KMS-11 (cell line): Measurements from ENCODE around the gene CPNE5.

ENCODE experiments used
- H2AFZ ChIP-seq: fragments of 200-600 bp; sonication (generic); 2 replicates; pipeline ENCODE4 v1.6.1; 2016; ENCODE audit warnings: antibody characterized with exemption, mixed run types, low read depth
- H3K27ac ChIP-seq: fragments of 200-600 bp; sonication (generic); 2 replicates; pipeline ENCODE4 v1.6.1; 2016; ENCODE audit warnings: mild to moderate bottlenecking, mixed run types
- H3K27me3 ChIP-seq: fragments of 200-600 bp; sonication (generic); 2 replicates; pipeline ENCODE4 v1.6.1; 2017; ENCODE audit warnings: mild to moderate bottlenecking, low read depth, mixed run types, moderate library complexity; ENCODE audit not compliant: insufficient read depth
- H3K36me3 ChIP-seq: fragments of 200-600 bp; sonication (generic); 2 replicates; pipeline ENCODE4 v1.6.1; 2017; ENCODE audit warnings: mild to moderate bottlenecking, mixed run types; ENCODE audit not compliant: insufficient read depth
- H3K4me1 ChIP-seq: fragments of 200-600 bp; sonication (generic); 2 replicates; pipeline ENCODE4 v1.6.1; 2016; ENCODE audit warnings: mild to moderate bottlenecking, low read depth, mixed run types; ENCODE audit not compliant: poor library complexity, severe bottlenecking
- H3K4me2 ChIP-seq: fragments of 200-600 bp; sonication (generic); 2 replicates; pipeline ENCODE4 v1.7.0; 2016; ENCODE audit warnings: mild to moderate bottlenecking, mixed run types
- H3K4me3 ChIP-seq: fragments of 200-600 bp; sonication (generic); IDR thresholded peaks from 2 replicates; pipeline ENCODE4 v1.6.1; 2017; ENCODE audit warnings: low read depth, low read length, mixed read lengths; ENCODE audit not compliant: insufficient read depth
- H3K79me2 ChIP-seq: fragments of 200-600 bp; sonication (generic); 2 replicates; pipeline ENCODE4 v1.6.1; 2016; ENCODE audit warnings: low read depth, mixed run types; ENCODE audit not compliant: insufficient read depth
- H3K9ac ChIP-seq: fragments of 200-600 bp; sonication (generic); 2 replicates; pipeline ENCODE4 v1.6.1; 2016; ENCODE audit warnings: mild to moderate bottlenecking, mixed run types
- H4K20me1 ChIP-seq: fragments of 200-600 bp; sonication (generic); 2 replicates; pipeline ENCODE4 v1.6.1; 2016; ENCODE audit warnings: mild to moderate bottlenecking, mixed run types; ENCODE audit not compliant: insufficient read depth
- TF ChIP-seq, protein P1 (sequence below): fragments of 200-600 bp; sonication (generic); conservative IDR thresholded peaks from 2 replicates; pipeline ENCODE4 v1.6.1; 2017; ENCODE audit warnings: low read depth, mild to moderate bottlenecking, antibody characterized with exemption, low read length, moderate library complexity, mixed read lengths

CPNE5 gene

DNA sequence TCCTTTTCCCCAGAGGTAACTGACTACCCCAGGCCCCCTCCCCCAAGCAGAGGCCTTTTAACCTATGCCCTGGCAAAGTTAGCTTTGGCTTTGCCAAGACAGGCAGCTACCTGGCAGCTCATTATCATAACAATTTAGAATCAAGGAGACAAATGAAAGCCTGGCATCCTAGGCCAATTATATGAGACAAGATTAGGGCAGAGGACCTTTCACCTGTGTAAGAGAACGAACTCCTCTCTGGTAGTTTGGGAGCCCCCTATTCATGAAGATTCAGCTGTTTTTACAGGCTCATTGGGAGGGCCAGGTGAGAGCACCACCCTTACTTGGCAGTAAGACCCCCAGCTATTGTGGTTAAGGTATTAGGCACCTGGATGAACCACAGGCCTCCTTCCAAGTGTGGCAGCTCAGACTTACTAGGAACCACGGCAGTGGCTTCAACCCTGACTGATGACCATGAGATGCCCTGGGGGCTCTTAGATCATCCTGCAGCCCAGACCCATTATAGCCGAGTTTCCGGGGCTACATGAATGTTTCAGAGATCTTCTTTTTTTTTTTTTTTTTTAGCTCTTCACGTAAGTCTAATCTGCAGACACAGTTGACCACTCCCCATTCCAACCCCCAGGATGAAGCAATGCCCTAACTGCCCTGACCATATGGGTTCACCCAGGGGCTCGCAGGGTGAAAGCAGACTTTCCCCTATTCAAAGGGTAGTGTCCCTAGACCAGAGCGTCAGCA is 85.4 kb downstream of the CPNE5 start:
- Histone ChIP-seq H3K4me1 (peaks cover 40% of the 10 kb centered on the region), H3K27ac (no peak overlapping the region), H4K20me1 (no peaks in the 10 kb centered on the region), H3K4me2 (peak overlapping the region; percentile 89; the same call in 1 of the 2 replicates), H3K27me3 (no peaks in the 10 kb centered on the region), H3K79me2 (no peaks in the 10 kb centered on the region), H3K36me3 (no peaks in the 10 kb centered on the region), H3K9ac (no peak overlapping the region), H2AFZ (peak overlapping the region; percentile 51), H3K4me3 (no peak overlapping the region)
- TF ChIP-seq, protein P1, sequence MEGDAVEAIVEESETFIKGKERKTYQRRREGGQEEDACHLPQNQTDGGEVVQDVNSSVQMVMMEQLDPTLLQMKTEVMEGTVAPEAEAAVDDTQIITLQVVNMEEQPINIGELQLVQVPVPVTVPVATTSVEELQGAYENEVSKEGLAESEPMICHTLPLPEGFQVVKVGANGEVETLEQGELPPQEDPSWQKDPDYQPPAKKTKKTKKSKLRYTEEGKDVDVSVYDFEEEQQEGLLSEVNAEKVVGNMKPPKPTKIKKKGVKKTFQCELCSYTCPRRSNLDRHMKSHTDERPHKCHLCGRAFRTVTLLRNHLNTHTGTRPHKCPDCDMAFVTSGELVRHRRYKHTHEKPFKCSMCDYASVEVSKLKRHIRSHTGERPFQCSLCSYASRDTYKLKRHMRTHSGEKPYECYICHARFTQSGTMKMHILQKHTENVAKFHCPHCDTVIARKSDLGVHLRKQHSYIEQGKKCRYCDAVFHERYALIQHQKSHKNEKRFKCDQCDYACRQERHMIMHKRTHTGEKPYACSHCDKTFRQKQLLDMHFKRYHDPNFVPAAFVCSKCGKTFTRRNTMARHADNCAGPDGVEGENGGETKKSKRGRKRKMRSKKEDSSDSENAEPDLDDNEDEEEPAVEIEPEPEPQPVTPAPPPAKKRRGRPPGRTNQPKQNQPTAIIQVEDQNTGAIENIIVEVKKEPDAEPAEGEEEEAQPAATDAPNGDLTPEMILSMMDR = no peak

DNA sequence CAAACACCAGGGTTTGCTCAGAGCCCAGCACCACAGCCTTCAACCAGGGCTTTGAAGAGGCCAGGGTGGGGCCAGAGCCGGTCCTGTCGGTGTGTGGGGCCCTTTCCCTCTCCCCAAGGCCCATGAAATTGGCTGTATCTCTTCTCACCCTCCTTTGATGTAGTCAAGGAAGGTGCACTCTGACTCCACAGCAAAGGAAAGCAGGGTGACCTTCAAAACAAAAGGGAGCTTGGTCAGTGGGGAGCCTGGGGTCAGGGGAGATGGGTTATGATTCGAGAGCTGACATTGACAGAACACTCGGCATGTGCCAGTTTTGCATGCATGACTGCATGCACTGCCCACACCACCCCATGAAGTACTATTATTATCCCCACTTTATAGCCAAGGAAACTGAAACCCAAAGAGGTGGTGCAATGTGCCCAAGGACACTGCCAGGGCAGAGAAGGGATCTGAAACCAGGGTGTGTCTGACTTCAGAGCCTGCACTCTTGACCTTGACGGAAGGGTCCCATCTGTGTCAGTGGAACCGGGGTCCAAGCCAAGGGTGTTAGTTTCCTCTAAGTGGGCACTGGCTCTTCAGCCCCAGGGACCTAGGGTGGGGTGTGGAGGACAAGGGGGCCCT is 86.2 kb downstream of the CPNE5 start:
- Histone ChIP-seq H3K36me3 (no peaks in the 10 kb centered on the region), H2AFZ (peak overlapping the region; percentile 51), H3K27ac (peak overlapping the region; percentile 38; the same call in 1 of the 2 replicates), H3K4me2 (peak overlapping the region; percentile 89), H3K4me1 (peaks cover 34% of the 10 kb centered on the region), H3K4me3 (no peak overlapping the region), H3K9ac (no peak overlapping the region), H3K27me3 (no peaks in the 10 kb centered on the region), H4K20me1 (no peaks in the 10 kb centered on the region), H3K79me2 (no peaks in the 10 kb centered on the region)
- TF ChIP-seq, protein P1 = no peak

DNA sequence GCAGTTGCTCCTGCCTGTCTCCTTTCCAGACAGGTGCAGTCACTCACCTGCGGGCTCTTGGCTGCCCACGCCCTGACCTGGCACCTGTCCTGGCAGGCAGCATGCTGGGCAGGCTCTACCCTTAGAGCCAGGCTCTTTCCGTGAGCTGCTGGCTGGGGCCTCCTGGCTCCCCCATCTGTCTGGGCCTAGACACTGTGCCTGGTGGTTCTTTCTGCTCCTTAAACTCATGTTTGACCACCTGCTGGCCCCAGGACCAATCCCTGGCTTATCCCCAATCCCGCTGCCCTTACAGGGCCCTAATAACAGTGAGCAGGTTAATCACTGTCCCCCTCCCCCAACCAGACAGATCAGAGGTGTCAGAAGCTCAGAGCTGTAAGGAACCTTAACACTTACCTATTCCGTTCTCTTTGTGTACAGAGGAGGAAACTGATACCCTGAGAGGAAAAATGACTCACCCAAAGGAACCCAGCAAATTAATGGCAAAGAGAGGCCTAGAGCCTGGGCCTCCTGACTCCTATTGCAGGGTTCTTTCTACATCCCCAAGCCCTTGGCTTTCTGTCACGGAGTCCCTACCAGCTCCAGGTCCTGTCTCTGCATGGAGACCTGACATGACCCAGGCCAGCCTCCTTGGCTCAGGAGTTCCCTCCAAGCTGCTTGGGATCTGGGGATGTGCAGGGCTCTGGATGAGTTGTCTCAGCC is 86.9 kb downstream of the CPNE5 start:
- H3K27ac ChIP-seq = peak overlapping the region; percentile 38; the same call in 1 of the 2 replicates
- TF ChIP-seq, protein P1 = no peak
- no peak overlapping the region for H3K9ac ChIP-seq
- no peaks in the 10 kb centered on the region for H4K20me1 ChIP-seq
- no peak overlapping the region for H3K4me3 ChIP-seq
- H3K27me3 ChIP-seq = no peaks in the 10 kb centered on the region
- H2AFZ ChIP-seq = peak overlapping the region; percentile 51
- H3K4me2 ChIP-seq = peak overlapping the region; percentile 89
- H3K4me1 ChIP-seq = peaks cover 34% of the 10 kb centered on the region
- H3K79me2 ChIP-seq = no peaks in the 10 kb centered on the region
- H3K36me3 ChIP-seq = no peaks in the 10 kb centered on the region

DNA sequence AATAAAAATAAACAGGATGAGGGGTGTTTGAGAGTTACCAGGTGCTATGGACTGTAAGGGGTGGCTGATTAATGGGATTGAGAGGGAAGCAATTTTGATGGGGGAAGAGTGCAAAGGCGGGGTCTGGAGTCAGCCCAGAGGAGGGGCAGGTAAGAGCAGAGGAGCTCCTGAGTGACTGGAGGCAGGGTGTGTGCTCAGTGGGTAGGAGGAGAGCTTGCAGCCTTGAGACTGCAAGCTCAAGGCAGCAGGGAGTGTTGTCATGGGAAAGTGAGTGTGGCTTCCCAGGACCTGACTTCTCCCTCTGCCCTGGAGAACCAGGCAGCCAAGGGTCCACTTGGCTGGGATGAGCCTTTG is 87.4 kb downstream of the CPNE5 start:
- peaks cover 34% of the 10 kb centered on the region for H3K4me1 ChIP-seq
- H3K4me3 ChIP-seq = no peak overlapping the region
- H3K27ac ChIP-seq = no peak overlapping the region
- H3K36me3 ChIP-seq = no peaks in the 10 kb centered on the region
- no peaks in the 10 kb centered on the region for H3K79me2 ChIP-seq
- no peak overlapping the region; the same call in 1 of the 2 replicates for H3K4me2 ChIP-seq
- no peak overlapping the region for H3K9ac ChIP-seq
- no peak overlapping the region for H2AFZ ChIP-seq
- H3K27me3 ChIP-seq = no peaks in the 10 kb centered on the region
- no peaks in the 10 kb centered on the region for H4K20me1 ChIP-seq
- TF ChIP-seq, protein P1 = no peak
